Activated CD4-positive, CD25-positive, alpha-beta regulatory T cell (primary cell): Measurements from ENCODE around the gene VMP1.
"Not testable (repeated sequence)": the region's sequence is repeated elsewhere in the genome, so short reads cannot be mapped to it uniquely, and the experiment has no call there.

ENCODE experiments used
- DNase-seq, 4 experiments: peaks; one replicate each; lab custom pipeline; 2025; lab: John Stamatoyannopoulos, UW

VMP1 gene

DNA sequence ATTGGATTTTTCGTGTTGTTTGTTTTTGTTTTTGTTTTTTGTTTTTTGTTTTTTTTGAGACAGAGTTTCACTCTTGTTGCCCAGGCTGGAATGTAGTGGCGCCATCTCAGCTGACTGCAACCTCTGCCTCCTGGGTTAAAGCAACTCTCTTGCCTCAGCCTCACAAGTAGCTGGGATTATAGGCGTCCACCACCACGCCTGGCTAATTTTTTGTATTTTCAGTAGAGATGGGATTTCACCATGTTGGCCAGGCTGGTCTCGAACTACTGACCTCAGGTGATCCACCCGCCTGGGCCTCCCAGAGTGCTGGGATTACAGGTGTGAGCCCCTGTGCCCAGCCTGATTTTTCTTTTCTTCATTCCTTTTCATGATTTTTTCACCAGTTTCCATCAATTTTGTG lies 73.1 kb downstream of the VMP1 start:
- not testable (repeated sequence) for DNase-seq

DNA sequence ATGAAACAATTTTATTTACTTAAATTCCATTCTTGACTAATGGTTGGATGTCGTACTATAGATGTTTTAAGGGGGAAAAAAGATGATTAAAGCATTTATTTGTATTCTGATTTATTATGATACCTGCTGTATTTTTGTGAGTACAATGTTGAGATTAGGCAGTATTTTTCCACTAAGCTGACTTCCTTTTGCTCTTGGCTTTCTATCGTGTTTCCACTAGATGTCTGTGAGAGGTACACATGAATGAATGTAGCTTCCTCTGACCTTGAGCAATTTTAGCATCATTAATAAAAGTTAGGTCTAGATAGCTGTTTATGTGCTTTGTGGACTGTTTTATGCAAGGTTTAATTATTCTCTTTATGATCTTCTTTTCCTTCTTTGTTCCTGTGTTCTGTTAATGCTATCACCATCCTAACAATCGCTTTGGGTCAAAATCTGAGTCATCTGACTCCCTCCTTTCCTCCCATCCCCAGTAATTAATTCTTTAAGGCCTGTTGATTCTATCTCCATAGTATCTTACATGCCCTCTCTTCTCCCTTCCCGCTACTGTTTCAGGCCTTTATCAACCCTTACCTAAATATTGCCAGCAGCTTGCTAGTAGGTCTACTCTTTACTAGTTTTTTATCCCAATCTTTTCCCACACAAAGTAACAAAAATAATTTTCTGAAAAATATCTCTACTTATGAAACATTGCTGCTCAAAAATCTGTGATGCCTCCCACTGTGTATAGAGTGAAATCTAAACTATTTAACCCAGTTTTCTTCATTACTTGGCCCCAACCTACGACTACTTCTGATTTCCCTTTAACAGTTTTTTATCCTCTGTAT lies 76.0 kb downstream of the VMP1 start:
- DNase-seq = no peak

DNA sequence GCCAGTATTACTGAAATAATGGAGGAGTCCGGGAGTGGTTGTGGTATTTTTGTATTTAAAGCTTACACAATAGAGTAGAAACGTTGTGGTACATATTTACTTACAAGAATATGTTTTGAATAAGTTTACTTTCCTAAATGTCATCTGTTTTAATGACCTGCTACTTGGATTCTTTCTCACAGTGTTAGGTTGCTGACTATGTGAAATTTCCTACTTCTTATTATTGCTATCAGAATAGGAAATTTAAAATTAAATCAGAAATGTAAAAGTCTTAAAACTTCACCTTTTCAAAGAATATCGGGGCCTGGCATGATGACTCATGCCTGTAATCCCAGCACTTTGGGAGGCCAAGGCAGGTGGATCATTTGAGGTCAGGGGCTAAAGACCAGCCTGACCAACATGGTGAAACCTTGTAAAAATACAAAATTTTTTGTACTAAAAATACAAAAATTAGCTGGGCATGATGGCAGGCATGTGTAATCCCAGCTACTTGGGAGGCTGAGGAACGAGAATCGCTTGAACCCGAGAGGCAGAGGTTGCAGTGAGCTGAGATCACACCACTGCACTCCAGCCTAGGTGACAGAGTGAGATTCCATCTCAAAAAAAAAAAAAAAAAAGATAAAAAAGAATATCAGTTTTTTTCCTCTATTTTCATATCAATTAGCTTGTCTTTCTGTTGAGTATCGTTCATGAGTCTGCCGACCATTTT lies 77.8 kb downstream of the VMP1 start:
- DNase-seq = no peak

DNA sequence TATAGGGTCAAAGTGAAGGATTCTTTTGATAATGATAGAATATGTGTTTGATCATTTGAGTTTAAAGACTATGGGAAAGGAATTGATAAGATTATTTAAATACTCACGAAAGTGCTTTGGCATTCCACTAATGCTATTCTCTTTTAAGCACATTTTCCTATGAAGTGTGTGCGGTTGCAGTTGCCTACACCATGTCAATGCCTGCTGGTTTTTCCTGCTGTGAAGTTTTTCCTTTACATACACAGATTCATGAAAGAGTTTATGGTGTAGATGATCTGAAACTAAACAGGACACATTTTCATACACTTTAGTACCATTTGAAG lies 78.7 kb downstream of the VMP1 start:
- no peak for DNase-seq

DNA sequence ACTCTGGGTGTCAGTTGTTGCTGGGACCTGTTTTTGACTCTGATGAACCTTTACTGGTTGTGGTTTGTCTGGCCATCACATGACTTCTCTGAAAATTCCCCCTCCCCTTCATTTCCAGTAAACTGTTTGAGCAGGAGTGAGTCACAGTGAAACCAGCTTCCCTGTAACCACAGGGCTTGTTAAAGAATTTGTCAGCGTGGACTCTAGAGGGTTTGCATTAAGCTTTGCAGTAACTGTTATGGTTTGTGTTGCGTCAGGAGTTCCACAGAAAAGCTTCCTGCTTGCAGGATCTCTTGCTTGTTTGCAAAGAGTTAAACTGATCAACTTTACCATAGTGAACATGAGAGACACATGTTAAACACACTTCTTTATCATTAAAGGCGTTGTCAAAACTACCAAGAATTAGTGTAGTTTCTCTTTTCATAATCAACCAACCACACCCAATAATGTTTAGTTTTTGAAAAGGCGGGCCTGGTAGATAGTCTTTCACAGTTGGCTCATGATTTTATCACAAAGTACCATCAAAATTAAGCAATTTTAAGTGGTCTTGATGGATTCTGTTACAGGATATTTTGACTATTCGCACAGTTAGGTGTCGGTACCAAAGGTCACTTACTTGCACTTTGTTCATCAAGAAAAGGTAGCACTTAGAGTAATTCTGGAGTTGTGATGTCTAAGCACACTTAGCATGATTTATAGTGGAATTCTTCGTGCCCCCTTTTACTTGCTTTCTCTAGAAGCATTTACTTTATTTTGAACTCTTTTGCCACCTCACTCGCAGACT lies 79.3 kb downstream of the VMP1 start:
- DNase-seq = peak; percentile 27 to 54 (median 45)

- DNase-seq = not testable (repeated sequence)
Measured at GRCh38 chr17:59789849-59790248, 82.4 kb downstream of the VMP1 start.

- DNase-seq = not testable (repeated sequence)
Measured at GRCh38 chr17:59790418-59790817, 83.0 kb downstream of the VMP1 start.

DNA sequence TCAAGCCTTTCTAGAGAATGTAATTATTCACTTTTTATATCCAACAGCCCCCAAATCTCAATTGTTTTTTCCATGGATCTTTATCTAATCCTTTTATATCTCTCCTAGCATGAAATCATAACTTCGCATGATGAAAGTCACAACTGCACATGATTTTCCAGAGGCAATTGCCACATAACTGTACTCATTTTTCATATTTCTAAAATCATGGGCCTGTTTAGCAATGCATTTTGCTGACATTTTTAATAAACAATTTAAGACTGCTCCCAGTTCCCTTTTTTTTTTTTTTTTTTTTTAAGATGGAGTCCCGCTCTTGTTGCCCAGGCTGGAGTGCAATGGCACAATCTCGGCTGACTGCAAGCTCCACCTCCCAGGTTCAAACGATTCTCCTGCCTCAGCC lies 83.5 kb downstream of the VMP1 start:
- DNase-seq = no peak

DNA sequence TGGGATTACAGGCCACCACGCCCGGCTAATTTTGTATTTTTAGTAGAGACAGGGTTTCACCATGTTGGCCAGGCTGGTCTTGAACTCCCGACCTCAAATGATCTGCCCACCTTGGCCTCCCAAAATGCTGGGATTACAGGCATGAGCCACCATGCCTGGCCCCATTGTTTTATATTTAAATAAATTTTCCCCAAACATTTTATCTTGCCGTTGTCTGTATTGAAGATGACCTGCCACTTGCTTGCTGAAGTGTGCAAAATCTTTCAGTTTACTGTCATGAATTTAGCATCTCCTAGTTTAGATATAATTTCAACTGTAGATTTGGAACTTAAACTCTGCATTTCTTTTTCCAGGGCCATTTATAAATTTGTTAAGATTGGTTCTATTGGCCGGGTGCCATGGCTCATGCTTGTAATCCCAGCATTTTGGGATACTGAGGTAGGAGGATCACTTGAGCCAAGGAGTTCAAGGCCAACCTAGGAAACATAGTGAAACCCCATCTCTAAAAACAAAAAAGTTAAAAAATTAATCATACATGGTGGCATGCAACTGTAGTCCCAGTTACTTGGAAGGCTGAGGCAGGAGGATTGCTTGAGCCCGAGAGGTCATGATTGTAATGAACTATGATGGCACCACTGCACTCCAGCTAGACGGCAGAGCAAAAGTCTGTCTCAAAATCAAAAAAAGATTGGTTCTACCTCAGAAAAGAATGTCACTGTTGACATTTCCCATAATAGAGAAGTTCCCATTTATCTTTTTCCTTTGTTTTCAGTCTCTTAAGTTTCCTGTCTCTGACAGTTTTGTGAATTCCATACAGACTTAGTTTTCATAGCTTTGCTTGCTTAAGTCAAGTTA lies 84.4 kb downstream of the VMP1 start:
- DNase-seq = no peak

GRCh38 chr17:59792458-59792823 lies 85.0 kb downstream of the VMP1 start:
- not testable (repeated sequence) for DNase-seq

GRCh38 chr17:59793205-59793604 lies 85.8 kb downstream of the VMP1 start:
- DNase-seq = no peak

DNA sequence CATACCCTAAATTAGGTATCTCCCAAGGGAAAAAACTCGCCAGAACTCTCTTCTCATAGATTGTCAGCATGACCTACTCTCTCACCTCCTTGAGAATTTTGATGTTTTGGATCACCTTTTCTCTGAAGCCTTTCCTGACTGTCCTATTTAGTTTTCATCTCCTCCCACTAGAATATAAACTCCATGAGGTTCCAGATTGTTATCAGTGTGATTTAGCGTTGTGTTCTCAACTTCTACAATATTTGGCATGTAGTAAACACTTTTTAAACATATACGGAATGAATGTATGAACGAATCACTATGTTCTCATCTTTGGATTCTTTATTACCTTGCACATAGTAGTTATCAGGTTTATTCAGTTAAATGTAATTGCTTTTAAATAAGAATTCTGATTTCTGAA lies 88.7 kb downstream of the VMP1 start:
- DNase-seq = no peak

DNA sequence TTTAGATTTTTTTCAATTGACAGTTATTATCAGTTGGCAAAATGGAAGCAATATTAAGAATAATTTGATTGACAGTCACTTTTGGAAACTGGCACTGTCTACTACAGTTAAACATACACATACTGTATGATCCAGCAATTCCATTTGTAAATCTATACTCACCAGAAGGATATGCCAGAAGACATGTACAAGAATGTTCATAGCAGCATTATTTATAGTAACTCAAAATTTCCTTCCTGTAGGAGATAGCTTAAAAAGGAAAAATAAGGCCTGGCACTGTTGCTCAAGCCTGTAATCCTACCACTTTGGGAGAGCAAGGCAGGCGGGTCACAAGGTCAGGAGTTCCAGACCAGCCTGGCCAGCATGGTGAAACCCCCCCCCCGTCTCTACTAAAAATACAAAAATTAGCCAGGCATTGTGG lies 89.3 kb downstream of the VMP1 start:
- DNase-seq = no peak

- no peak for DNase-seq
Measured at GRCh38 chr17:59798111-59798510, 90.7 kb downstream of the VMP1 start.

- no peak for DNase-seq
Measured at GRCh38 chr17:59800530-59800942, 93.1 kb downstream of the VMP1 start.

DNA sequence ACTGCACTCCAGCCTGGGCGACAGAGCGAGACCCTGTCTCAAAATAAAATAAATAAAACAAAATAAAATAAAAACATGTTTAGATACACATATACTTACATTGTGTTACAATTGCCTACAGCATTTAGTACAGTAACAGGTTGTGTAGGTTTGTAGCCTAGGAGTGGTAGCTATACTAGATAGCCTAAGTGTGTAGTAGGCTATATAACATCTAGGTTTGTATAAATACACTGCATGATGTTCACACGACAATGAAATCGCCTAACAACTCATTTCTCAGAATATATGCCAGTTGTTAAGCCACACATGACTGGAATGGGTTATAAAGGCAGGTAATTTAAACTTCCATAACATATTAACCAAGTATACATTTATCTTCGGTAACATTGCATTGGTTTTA lies 94.7 kb downstream of the VMP1 start:
- no peak for DNase-seq

DNA sequence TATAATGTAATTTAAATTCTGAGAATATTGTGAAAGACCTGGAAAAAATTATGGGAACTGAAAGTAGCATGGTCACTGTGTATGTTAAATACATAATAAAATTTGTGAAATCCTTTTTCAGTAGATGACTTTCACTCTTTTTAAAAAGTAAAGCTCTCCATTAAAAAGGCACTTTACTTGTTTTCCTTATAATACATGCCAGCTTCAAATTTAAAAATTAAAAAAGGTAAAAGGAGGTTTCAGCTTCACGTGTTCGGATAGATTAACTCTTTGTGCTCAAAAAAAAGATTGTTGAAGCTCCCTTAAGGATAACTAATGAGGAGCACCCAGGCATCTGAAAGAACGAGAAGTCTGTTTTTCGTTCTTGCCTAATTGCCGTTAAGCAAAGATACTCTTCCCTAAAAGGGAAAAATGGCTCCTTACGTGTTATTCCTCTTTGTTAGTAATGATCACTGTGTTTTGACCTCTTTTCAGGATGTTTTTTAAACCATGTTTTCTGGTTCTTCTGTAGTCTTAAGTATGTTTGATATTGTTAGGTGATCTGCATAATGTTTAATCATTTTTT lies 97.5 kb downstream of the VMP1 start:
- no peak for DNase-seq

- DNase-seq = not testable (repeated sequence)
Measured at GRCh38 chr17:59806322-59806721, 98.9 kb downstream of the VMP1 start.

DNA sequence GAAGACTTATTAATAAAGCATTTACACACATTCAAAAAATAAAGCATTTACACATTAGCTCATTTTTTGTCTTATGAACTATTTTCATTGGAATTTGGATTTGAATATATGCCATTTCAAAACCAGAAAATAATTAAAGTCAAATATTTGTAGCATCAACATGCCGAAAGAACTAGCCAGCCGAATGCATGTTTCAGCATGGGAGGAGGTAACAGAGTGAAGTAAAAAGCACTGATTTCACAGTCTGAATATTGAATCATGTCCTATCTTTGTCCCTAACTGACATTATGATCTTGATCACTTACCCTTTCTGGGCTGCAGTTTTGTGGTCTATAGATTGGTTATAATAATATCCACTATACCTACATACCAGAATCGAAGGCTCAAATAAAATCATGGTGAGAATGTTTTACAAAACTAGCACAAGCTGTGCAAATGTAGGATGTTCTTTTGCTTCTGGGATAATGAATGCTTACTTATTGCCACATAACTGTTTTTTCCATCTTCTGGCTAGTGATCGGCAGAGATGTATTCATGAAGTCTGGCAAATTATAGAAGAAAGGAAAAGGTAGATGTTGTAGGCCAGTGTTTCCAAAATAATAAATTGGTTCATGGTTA lies 100.5 kb downstream of the VMP1 start:
- no peak for DNase-seq

DNA sequence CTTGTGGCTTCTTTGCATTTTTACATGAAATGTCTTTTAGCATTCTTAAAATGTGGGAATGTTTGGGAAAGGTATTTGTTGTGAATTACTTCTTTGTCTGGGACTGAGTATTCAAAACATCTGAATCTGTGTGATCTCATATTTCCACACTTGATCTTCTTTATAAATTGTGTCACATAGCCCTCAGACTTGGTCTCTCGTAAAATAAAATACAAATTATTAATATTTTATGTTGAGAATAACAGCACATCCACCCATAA lies 103.4 kb downstream of the VMP1 start:
- DNase-seq = no peak

- no peak for DNase-seq
Measured at GRCh38 chr17:59811209-59811608, 103.8 kb downstream of the VMP1 start.
